Measurements from ENCODE around the gene ALK.

ALK gene

DNA sequence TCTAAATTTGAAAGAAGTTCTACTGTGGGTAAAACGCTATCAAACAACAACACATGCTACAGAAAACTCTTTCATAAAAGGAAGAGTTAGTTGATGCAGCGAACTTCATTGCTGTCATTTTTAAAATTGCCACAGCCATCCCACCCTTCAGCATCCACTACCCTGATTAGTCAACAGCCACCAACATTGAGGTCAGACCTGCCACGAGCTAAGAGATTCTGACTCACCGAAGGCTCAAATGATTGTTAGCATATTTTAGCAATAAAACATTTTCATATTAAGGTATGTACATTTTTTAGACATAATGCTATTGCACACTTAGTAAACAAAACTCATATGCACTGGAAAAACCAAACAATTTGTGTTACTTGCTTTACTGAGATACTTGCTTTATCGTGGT is 459.1 kb downstream of the ALK start:
- H3K4me3 ChIP-seq (ENCODE audit: low read depth, low read length) = no peak overlapping the region
- no peak for DNase-seq (ENCODE audit: low read depth)
- TF ChIP-seq, protein P1, sequence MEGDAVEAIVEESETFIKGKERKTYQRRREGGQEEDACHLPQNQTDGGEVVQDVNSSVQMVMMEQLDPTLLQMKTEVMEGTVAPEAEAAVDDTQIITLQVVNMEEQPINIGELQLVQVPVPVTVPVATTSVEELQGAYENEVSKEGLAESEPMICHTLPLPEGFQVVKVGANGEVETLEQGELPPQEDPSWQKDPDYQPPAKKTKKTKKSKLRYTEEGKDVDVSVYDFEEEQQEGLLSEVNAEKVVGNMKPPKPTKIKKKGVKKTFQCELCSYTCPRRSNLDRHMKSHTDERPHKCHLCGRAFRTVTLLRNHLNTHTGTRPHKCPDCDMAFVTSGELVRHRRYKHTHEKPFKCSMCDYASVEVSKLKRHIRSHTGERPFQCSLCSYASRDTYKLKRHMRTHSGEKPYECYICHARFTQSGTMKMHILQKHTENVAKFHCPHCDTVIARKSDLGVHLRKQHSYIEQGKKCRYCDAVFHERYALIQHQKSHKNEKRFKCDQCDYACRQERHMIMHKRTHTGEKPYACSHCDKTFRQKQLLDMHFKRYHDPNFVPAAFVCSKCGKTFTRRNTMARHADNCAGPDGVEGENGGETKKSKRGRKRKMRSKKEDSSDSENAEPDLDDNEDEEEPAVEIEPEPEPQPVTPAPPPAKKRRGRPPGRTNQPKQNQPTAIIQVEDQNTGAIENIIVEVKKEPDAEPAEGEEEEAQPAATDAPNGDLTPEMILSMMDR (IDR thresholded peaks at IDR 0.05; ENCODE audit: control insufficient read depth, extremely low read depth, insufficient read depth) = no peak

DNA sequence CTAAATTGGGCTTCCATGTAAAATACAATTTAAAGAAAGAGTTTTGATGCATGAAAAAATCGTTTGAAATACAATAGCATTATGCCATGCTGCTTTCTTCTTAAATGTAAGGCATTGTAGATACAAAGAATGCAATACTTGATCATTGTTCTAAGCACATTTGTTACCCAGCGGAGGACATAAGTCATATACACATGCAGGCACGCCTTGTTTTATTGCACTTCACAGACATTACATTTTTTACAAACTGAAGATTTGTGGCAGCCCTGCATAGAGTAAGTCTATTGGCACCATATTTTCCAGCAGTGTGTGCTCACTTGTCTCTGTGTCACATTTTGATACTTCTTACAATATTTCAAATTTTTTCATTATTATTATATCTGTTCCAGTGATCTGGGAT is 461.2 kb downstream of the ALK start:
- no peak overlapping the region for H3K4me3 ChIP-seq (ENCODE audit: low read depth, low read length)
- TF ChIP-seq, protein P1 (IDR thresholded peaks at IDR 0.05; ENCODE audit: control insufficient read depth, extremely low read depth, insufficient read depth) = no peak
- no peak for DNase-seq (ENCODE audit: low read depth)

DNA sequence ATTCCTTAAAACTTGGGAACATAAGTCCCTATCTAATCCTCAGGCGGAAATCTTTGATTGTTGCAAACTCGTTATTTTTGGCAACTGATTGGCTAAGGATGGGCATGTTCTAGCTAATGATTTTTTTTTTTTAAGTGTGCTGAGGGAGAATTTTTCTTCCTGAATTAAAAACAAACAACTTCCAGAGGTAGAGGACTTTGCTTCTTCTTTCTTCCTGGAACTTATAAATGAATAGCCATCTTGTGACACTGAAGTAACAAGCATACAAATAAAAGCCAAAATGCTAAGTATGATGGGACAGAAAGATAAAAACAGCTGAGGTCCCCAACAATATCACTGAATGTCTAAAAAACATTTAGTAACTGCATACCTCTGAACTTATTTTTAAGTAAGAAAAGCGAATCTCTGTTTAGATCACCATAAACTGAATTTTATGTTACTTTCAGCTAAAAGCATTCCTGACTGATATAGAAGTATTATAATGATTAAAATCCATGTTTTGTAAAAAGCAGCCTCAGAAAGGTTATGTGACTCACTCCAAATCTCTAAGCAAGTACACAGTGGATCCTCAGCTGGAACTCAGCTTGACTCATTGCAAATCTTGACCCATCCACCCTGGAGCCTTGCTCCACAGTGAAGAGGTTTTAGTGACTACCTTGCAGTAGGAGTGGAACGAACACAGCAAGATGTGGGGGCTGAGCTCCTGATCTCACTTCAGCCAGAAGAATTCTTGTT is 461.8 kb downstream of the ALK start:
- no peak for DNase-seq (ENCODE audit: low read depth)
- TF ChIP-seq, protein P1 (IDR thresholded peaks at IDR 0.05; ENCODE audit: control insufficient read depth, extremely low read depth, insufficient read depth) = no peak
- H3K4me3 ChIP-seq (ENCODE audit: low read depth, low read length) = no peak overlapping the region

DNA sequence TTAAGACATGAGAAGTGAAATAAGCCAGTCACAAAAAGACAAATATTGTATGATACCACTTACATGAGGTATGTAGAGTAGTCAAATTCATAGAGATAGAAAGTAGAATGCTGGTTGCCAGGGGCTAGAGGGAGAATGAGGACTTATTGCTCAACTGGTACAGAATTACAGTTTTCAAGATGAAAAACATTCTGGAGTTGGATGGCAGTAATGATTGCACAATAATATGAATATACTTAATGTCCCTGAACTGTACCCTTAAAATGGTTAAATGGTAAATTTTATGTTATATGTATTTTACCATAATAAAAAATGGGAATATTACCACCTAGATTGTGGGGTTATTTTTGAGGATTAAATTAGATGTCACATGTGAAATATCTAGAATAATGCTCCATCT is 465.0 kb downstream of the ALK start:
- TF ChIP-seq, protein P1 (IDR thresholded peaks at IDR 0.05; ENCODE audit: control insufficient read depth, extremely low read depth, insufficient read depth) = no peak
- no peak overlapping the region for H3K4me3 ChIP-seq (ENCODE audit: low read depth, low read length)
- no peak for DNase-seq (ENCODE audit: low read depth)

DNA sequence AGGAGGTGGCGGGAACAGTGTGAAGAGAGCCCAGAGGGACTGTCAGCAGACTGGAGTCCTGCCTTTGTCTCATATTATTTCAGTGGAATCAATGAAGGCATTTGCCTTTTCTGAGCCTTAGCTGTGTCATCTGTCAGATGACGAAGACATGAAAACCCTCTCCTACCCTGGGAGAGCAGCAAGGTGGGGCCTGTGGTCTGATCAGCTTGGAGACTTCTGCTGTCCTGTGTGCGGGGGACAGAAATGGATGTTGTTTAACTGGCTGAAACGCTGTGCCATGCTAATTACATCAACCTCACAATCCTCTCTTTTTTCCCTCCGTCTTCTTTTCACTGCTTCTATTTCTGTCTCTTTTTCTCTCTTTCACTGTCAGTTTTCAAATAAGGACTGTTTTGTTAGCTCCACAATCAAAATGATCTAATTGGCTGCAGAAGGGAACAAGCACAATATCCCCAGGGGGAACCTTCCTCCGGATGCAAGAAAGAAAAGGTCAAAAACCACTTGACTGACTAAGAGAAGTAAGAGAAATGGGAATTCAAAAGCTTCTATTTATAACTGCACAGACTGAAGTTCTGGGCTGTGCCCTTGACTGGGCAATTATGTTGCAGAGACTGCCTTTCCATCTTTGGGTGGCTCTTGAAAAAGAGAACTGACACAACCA is 466.1 kb downstream of the ALK start:
- TF ChIP-seq, protein P1 (IDR thresholded peaks at IDR 0.05; ENCODE audit: control insufficient read depth, extremely low read depth, insufficient read depth) = no peak
- DNase-seq (ENCODE audit: low read depth) = no peak
- no peak overlapping the region for H3K4me3 ChIP-seq (ENCODE audit: low read depth, low read length)

DNA sequence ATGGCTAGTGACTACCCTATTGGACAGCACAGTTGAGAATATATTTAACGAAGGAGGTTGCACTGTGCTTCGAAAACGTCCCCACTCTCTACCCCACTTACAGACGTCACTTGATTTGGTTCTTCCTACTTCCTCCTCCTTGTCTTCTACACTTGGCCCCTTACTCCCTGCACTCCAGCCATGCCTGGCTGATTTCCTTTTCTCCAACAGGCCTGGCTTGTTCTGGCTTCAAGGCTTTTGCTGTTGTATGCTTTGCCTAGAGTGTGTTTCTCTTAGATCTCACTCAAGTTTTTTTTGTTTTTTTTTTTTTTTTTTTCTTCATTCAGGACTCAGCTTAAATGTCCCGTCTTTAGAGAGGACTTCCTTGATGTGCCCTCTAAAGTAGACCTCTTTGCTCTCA is 469.4 kb downstream of the ALK start:
- no peak for DNase-seq (ENCODE audit: low read depth)
- TF ChIP-seq, protein P1 (IDR thresholded peaks at IDR 0.05; ENCODE audit: control insufficient read depth, extremely low read depth, insufficient read depth) = no peak
- H3K4me3 ChIP-seq (ENCODE audit: low read depth, low read length) = no peak overlapping the region
